IPS-18c (cell line): ENCODE results near the gene MAPK8IP2.

Experiments used
- H3K4me3 ChIP-seq: 2 replicates; pipeline ENCODE4 v1.7.0; 2013; ENCODE audit warnings: low read depth, mild to moderate bottlenecking, low read length, moderate library complexity; ENCODE audit not compliant: insufficient read depth
- H3K9me3 ChIP-seq: one replicate; pipeline ENCODE4 v1.6.1; 2013; ENCODE audit warnings: mild to moderate bottlenecking, low read length, moderate library complexity; ENCODE audit not compliant: control insufficient read depth, insufficient read depth

MAPK8IP2 gene

DNA sequence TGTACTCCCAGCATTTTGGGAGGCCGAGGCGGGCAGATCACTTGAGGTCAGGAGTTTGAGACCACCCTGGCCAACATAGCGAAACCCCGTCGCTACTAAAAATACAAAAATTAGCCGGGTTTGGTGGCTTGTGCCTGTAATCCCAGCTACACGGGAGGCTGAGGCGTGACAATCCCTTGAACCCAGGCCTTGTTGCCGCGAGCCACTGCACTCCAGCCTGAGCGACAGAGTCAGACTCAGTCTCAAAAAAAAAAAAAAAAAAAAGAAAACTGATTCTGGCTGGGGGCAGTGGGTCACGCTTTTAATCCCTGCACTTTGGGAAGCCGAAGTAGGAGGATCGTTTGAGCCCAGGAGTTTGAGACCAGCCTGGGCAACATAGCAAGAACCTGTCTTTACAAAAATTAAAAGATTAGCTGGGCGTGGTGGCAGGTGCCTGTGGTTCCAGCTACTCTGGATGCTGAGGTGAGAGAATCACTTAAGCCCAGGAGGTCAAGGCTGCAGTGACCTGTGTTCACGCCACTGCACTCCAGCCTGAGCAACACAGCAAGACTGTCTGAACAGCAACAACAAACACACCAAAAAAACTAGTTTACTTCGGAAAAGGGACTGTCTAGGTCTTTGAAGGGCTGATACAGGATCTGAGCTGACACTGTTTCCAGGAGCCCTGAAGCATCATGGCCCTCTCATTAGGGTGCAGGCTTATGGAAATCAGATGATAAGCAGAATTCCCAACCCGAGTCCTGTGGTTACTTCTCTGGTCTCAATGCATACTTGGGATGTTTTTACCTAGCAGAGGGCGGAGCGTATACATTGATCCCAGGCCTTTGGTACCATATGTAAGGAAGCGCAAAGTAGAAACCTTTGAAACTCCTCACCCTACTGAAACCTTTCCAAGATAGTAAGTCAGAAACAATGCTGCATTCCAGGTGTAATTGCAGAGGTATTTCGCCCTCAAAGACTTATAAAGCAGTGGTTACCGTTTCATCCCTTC, 16.2 kb upstream of the MAPK8IP2 start:
- H3K4me3 ChIP-seq = no peak overlapping the region
- no peaks in the 10 kb centered on the region for H3K9me3 ChIP-seq

DNA sequence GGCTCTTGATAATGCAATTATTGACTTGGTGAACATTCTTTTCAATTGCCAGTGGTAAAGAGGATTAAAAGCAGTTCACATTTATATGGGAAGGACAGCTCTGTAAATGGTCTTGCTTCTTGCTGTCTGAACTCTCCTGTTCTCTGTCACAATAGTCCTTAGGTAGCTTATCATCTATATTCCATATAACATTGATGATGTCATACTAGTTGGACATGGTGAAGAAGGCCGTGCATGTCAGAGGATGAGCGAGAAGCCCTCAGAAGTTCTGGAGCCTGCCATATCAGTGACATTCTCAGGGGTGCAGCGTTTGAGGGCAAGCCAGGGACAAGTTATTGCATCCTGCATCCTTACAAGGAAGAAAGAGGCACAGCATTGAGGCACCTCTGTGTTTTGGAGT, 15.4 kb upstream of the MAPK8IP2 start:
- no peak overlapping the region for H3K4me3 ChIP-seq

DNA sequence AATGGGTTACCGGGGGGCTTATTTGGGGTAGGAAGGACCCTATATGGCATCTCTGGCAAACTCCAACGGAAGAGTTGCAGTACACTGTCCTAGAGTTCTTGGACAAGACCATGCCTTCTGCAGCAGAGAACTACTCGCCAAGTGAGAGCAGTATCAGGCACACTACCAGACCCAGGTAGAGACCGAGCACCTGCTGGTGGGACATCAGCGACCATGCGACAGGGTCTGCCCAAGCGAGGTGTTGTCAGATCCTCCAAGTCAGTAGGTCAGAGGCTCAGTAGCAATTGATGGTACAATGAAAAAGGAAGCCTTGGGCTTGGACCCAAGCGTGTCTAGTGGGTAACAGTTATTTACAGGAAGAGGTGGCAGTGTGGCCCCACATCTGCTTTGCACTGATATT, 14.8 kb upstream of the MAPK8IP2 start:
- H3K4me3 ChIP-seq = no peak overlapping the region
- no peaks in the 10 kb centered on the region for H3K9me3 ChIP-seq

More for the DNA sequence above, 15.4 kb upstream of the MAPK8IP2 start:
- H3K9me3 ChIP-seq = no peaks in the 10 kb centered on the region

DNA sequence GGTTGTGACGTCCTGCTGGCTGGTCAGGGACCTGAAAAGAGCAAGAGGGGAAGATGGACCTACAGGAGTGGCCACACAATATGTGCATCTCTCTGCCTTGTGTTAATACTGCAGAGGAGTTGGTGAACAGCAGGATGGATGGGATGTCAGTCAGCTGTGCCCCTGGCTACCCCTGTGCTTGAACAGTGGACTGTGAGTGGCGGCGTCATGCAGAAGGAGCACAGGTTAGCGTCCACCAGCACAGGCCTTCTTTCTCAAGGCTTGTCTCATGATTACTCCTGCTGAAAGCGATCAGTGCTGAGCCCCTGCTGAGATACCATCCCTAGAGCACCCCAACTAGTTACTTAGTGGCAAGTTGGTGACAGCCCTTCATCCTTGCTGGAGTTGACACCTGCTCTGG, 14.2 kb upstream of the MAPK8IP2 start:
- no peak overlapping the region for H3K4me3 ChIP-seq
- no peaks in the 10 kb centered on the region for H3K9me3 ChIP-seq

DNA sequence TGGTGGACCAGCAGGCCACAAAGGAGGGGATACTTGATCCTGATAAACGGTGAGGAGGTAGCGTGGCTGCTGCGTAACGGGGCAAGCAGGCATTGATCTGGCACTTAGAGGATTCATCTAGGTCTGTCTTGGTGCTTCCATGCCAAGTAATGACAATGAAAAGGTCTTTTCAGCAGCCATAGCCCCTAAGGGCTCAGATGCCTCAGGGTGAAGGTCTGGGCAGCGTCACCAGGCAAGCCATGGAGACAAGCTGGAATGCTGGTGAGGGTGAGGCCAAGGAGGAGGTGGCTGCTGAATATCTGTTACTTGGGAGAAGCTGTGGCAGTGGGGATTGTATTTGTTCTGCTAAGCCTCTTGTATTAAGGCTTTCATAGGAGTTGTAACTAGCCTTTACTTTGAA, 13.2 kb upstream of the MAPK8IP2 start:
- Histone ChIP-seq H3K9me3 (no peaks in the 10 kb centered on the region), H3K4me3 (no peak overlapping the region)

DNA sequence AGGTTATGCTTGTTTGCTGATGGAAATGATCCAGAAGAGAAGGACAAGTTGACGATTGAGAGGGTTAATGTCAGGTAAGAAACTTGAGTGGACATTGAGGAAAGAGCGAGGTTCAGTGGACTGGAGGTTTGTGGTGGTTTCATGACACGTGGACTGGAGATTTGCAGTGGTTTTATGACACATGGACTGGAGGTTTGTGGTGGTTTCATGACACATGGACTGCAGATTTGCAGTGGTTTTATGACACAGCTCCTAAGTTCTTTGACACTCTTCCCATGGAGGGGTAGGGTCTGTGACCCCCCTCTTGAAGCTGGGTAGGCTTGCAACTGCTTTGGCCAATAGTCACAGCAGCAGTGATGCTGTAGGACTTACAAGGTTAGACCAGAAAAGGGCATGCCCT, 5.4 kb upstream of the MAPK8IP2 start:
- Histone ChIP-seq H3K4me3 (no peak overlapping the region), H3K9me3 (no peaks in the 10 kb centered on the region)

DNA sequence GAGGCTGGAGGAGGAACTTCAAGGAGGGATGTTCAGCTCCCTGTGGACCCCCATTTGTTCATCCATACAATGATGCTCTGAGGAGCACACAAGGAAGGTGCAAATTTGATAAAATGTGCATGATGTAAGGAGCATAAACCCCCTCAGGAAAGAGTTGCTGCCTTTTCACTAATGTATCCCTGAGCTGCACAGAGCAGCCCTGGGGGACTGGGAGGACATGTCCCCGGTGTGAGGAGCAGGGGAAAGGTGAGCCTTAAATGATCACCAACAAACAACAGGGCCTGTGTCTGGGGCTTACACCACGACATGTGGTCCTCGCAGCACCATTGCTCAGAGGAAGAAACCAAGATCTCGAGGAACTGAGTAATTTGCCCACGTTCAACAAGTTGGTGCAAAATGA, 3.5 kb upstream of the MAPK8IP2 start:
- no peaks in the 10 kb centered on the region for H3K9me3 ChIP-seq
- H3K4me3 ChIP-seq = no peak overlapping the region

DNA sequence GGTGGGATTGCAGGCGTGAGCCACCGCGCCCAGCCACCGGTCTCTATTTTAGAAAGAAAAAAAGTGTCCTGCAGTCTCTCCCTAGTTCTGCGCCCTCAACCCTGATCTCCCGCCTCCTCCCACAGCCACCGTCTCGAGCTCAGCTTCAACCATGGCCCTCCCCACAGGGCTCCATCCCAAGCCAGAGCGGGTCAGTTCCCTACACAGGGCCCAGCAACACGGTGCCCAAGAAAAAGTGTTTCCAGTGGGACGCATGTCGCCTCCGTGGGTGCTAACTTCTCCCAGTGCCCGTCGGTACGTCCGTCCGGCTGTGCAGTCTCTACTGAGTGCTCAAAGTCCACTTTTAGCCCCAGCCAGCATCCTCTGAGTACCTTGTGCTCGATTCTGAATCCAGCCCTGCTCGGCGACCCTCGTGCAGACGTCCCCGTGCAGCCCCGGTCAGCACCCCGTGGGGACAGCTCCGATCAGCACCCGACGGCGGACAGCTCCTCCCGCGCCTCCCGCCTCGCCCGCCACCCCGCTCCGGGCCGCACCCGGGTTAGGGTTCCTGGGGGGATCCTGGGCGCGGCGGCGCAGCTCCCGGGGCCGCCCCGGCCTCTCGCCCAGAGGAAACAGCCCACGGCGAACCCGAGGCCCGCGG, 657 bp upstream of the MAPK8IP2 start:
- no peaks in the 10 kb centered on the region for H3K9me3 ChIP-seq

DNA sequence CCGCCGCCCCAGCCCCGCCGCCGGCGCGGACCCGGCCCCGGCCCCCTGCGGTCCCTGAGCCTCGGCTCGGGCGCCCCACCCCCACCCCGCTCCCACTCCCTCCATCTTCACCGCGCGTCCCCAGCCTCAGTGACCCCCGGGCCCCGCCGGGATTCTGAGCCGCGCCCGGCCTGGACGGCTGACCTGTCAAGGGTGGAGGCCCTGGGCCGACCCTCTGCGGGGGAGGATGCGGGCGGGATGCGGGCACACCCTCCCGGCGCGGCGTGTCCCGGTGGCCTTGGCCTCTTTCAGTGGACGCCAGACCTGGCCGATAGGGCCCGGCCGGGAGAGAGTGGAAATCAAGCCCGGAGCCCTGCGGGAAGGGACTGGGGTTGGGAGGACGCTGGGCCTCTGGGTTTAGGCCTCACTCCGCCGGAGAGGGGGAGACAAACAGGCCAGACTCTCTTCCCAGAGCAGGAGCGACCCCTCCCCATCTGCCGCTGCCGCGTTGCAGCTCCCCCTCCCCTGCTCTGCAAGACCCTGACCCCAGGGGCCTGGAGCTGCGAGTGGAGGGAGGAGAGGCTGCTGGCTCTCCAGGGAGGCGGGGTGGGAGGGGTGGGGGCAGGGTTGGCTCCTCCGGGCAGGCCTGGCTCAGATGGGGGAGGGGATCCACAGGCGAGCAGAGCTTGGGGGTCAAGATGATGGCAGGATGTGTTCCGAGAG, 525 bp downstream of the MAPK8IP2 start:
- Histone ChIP-seq H3K4me3 (peak overlapping the region; percentile 38; the same call in 1 of the 2 replicates), H3K9me3 (no peaks in the 10 kb centered on the region)

More for the DNA sequence above, 657 bp upstream of the MAPK8IP2 start:
- H3K4me3 ChIP-seq = no peak overlapping the region

DNA sequence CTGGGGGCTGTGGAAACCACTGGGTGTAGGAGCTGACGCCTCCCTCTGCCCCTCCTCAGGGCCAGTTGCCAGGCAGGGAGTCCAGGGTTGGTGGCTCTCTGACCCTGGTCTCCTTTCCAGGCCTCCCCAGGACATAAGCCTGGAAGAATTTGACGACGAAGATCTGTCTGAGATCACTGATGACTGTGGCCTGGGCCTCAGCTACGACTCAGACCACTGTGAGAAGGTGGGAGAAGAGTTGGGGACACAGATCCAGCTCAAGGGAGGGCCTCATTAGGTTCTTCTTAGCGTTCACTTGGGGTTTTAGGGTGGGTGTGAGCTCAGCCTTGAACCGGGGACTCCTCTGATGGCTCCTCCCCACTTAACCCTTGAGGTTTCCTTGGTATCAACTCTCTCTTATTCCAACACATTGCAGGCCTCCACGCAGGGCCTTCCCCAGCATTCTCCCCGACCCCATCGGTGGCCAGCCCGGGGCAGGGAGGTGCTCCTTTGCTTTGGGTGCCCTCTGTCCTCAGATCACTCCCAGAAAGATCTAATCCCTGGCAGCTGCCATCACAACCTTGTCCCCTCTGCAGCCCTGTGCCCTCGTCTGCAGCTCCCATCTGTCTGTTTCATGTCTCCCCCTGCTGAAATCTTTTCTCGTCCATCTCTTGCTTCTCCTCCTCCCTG, 1.2 kb downstream of the MAPK8IP2 start:
- H3K9me3 ChIP-seq = no peaks in the 10 kb centered on the region
- no peak overlapping the region for H3K4me3 ChIP-seq

DNA sequence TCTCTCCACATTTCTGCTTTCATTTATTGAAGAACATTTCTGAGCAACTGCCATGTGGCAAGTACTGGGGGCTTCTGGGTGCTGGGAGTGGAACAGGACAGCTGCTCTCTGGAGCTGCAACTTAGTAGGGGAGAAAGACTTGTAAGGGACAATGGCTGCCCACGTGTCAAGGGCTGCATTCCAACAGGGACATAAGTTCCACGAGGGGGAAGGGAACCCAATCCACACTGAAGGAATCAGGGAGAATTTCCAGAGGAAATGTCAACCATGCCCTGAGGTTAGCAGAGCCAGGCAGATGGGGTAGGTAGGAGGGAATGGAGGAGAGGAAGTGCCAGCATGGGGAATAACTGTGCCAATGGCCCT, 1.7 kb downstream of the MAPK8IP2 start:
- H3K9me3 ChIP-seq = no peaks in the 10 kb centered on the region
- no peak overlapping the region for H3K4me3 ChIP-seq

DNA sequence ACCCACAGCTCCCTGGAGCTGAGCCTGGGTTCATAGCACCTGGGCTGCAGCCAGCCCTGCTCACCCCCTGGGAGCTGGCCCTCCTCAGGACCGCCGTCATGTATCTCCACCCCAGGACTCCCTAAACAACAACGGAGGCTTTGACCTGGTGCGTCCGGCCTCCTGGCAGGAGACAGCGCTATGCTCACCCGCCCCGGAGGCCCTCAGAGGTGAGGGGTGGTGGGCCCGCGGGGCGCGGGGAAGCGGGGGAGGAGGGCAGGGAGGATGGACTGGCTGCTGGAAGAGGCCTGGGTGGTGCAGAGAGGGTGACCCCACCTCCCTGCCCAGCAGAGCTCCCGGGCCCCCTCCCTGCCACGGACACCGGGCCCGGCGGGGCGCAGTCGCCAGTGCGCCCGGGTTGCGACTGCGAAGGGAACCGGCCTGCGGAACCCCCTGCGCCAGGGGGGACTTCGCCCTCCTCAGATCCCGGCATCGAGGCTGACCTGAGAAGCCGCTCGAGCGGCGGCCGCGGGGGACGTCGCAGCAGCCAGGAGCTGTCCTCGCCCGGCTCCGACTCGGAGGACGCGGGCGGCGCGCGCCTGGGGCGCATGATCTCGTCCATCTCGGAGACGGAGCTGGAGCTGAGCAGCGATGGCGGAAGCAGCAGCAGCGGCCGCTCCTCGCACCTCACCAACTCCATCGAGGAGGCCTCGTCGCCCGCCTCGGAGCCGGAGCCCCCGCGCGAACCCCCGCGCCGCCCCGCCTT, 3.1 kb downstream of the MAPK8IP2 start:
- Histone ChIP-seq H3K9me3 (no peaks in the 10 kb centered on the region), H3K4me3 (no peak overlapping the region)

DNA sequence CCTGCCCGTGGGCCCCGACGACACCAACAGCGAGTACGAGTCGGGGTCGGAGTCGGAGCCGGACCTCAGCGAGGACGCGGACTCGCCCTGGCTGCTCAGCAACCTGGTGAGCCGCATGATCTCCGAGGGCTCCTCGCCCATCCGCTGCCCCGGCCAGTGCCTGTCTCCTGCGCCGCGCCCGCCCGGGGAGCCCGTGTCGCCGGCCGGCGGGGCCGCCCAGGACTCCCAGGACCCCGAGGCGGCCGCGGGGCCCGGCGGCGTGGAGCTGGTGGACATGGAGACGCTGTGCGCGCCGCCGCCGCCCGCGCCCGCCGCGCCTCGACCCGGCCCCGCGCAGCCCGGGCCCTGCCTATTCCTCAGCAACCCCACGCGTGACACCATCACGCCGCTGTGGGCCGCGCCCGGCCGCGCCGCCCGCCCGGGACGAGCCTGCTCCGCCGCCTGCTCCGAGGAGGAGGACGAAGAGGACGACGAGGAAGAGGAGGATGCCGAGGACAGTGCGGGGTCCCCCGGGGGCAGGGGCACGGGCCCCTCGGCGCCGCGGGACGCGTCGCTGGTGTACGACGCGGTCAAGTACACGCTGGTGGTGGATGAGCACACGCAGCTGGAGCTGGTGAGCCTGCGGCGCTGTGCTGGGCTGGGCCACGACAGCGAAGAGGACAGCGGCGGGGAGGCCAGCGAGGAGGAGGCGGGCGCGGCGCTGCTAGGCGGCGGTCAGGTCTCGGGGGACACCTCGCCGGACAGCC, 3.8 kb downstream of the MAPK8IP2 start:
- no peak overlapping the region for H3K4me3 ChIP-seq

DNA sequence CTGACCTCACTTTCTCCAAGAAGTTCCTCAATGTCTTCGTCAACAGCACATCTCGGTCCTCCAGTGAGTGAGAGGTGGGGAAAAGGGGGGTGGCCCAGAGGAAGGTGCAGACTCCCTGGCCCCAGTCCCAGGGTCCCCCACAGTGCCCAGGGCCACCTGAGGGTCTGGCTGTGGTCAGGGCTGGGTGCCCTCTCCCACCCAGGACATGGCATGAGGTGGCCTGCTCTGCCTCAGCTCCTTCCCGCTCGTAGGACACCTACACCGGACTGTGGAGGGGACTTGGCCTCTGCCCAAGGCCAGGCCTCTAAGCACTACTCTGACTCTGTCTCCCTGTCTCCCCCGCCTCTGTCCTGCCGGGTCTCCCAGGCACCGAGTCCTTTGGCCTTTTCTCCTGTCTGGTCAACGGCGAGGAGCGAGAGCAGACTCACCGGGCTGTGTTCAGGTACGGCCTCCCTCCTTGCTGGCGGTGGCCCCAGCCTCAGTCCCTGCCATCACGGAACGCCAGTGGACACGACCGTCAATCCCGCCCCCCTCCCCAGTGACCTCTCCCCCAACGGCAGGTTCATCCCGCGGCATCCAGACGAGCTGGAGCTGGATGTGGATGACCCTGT, 4.5 kb downstream of the MAPK8IP2 start:
- Histone ChIP-seq H3K9me3 (no peaks in the 10 kb centered on the region), H3K4me3 (no peak overlapping the region)

More for the DNA sequence above, 3.8 kb downstream of the MAPK8IP2 start:
- no peaks in the 10 kb centered on the region for H3K9me3 ChIP-seq

DNA sequence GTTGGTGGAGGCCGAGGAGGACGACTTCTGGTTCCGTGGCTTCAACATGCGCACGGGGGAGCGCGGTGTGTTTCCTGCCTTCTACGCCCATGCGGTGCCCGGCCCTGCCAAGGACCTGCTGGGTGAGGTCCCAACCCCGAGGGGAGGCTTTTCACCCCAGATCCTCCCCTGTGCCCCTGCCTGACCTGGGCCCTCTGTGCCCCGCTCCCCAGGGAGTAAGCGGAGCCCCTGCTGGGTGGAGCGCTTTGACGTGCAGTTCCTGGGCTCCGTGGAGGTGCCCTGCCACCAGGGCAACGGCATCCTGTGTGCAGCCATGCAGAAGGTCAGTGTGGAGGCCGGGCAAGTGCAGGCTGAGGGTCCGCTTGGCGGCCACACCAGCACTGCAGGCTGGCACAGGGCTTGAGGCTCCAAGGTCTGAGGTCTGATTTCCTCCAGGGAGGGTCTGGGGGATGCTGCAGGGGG, 5.1 kb downstream of the MAPK8IP2 start:
- Histone ChIP-seq H3K9me3 (no peaks in the 10 kb centered on the region), H3K4me3 (no peak overlapping the region)
